Measurements from ENCODE around the gene STARD3. TPM values are rescaled to one million over a fixed set of nuclear protein-coding genes. Genes with fewer than 3 reads are reported as not detected.
"Not testable (repeated sequence)": the region's sequence is repeated elsewhere in the genome, so short reads cannot be mapped to it uniquely, and the experiment has no call there.

STARD3 gene
- total RNA-seq, 1 donor from 2014 or later = 11.5 TPM

GRCh38 chr17:39687546-39688474 lies 50.9 kb downstream of the STARD3 start, which contains the start of gene PGAP3:
PGAP3 (minus strand) TSS chr17:39688057; CDS start chr17:39688014, 43 bp downstream.
- no peaks in the 10 kb centered on the region for H3K27me3 ChIP-seq (ENCODE audit: control insufficient read depth in 3 of 3, insufficient read depth in 3 of 3, low read length in 3 of 3)
- H3K4me1 ChIP-seq (ENCODE audit: control insufficient read depth in 3 of 3, insufficient read depth in 3 of 3, low read length in 3 of 3) = peaks cover 18 to 20% (median 20%) of the 10 kb centered on the region in 3 donors
- peak within 1 kb of the TSS; percentile 66 to 87 (median 85) for H3K9ac ChIP-seq (ENCODE audit: low read depth in 1 of 3, low read length in 3 of 3)
- H3K4me3 ChIP-seq (ENCODE audit: low read length in 3 of 3) = peak within 1 kb of the TSS; percentile 81 to 94 (median 84)
- peak within 1 kb of the TSS; percentile 82 for H3K27ac ChIP-seq (ENCODE audit: low read depth, low read length)
- H3K36me3 ChIP-seq (ENCODE audit: control insufficient read depth in 3 of 3, insufficient read depth in 3 of 3, low read length in 3 of 3) = peaks cover 17 to 30% (median 18%) of the 10 kb centered on the region in 3 donors
- no peaks in the 10 kb centered on the region for H3K9me3 ChIP-seq (ENCODE audit: control insufficient read depth in 3 of 3, low read length in 3 of 3)

- H3K9me3 ChIP-seq (ENCODE audit: control insufficient read depth in 3 of 3, low read length in 3 of 3) = no peaks in the 10 kb centered on the region
- H3K4me3 ChIP-seq (ENCODE audit: low read length in 3 of 3) = peak overlapping the region; percentile 81 to 94 (median 84)
- H3K27me3 ChIP-seq (ENCODE audit: control insufficient read depth in 3 of 3, insufficient read depth in 3 of 3, low read length in 3 of 3) = no peaks in the 10 kb centered on the region
- H3K36me3 ChIP-seq (ENCODE audit: control insufficient read depth in 3 of 3, insufficient read depth in 3 of 3, low read length in 3 of 3) = peaks cover 11 to 30% (median 14%) of the 10 kb centered on the region in 3 donors
- peaks cover 18 to 20% (median 20%) of the 10 kb centered on the region in 3 donors for H3K4me1 ChIP-seq (ENCODE audit: control insufficient read depth in 3 of 3, insufficient read depth in 3 of 3, low read length in 3 of 3)
- H3K27ac ChIP-seq (ENCODE audit: low read depth, low read length) = peak overlapping the region; percentile 82
- H3K9ac ChIP-seq (ENCODE audit: low read depth in 1 of 3, low read length in 3 of 3) = peak overlapping the region; percentile 66 to 87 (median 85)
These were observed 51.5 kb downstream of the STARD3 start for GRCh38 chr17:39688475-39688835.

- Histone ChIP-seq H3K27me3 (ENCODE audit: control insufficient read depth in 3 of 3, insufficient read depth in 3 of 3, low read length in 3 of 3) (no peaks in the 10 kb centered on the region), H3K27ac (ENCODE audit: low read depth, low read length) (no peak overlapping the region)
These were observed 52.0 kb downstream of the STARD3 start for GRCh38 chr17:39688945-39689344.

GRCh38 chr17:39694593-39694992 lies 57.6 kb downstream of the STARD3 start:
- peaks cover 2 to 3% (median 3%) of the 10 kb centered on the region in 3 donors for H3K4me1 ChIP-seq (ENCODE audit: control insufficient read depth in 3 of 3, insufficient read depth in 3 of 3, low read length in 3 of 3)
- no peaks in the 10 kb centered on the region for H3K9me3 ChIP-seq (ENCODE audit: control insufficient read depth in 3 of 3, low read length in 3 of 3)
- no peak overlapping the region for H3K27ac ChIP-seq (ENCODE audit: low read depth, low read length)
- peaks cover 6 to 28% (median 6%) of the 10 kb centered on the region in 3 donors for H3K36me3 ChIP-seq (ENCODE audit: control insufficient read depth in 3 of 3, insufficient read depth in 3 of 3, low read length in 3 of 3)
- no peaks in the 10 kb centered on the region for H3K27me3 ChIP-seq (ENCODE audit: control insufficient read depth in 3 of 3, insufficient read depth in 3 of 3, low read length in 3 of 3)
- H3K9ac ChIP-seq (ENCODE audit: low read depth in 1 of 3, low read length in 3 of 3) = no peak overlapping the region
- no peak overlapping the region for H3K4me3 ChIP-seq (ENCODE audit: low read length in 3 of 3)

More at GRCh38 chr17:39688945-39689344, 52.0 kb downstream of the STARD3 start:
- H3K4me1 ChIP-seq (ENCODE audit: control insufficient read depth in 3 of 3, insufficient read depth in 3 of 3, low read length in 3 of 3) = peaks cover 18 to 20% (median 20%) of the 10 kb centered on the region in 3 donors
- H3K9me3 ChIP-seq (ENCODE audit: control insufficient read depth in 3 of 3, low read length in 3 of 3) = no peaks in the 10 kb centered on the region
- peak overlapping the region; percentile 81 to 94 (median 84) for H3K4me3 ChIP-seq (ENCODE audit: low read length in 3 of 3)
- peak overlapping the region in 1 of 3 donors; percentile 87 for H3K9ac ChIP-seq (ENCODE audit: low read depth in 1 of 3, low read length in 3 of 3)
- H3K36me3 ChIP-seq (ENCODE audit: control insufficient read depth in 3 of 3, insufficient read depth in 3 of 3, low read length in 3 of 3) = peaks cover 8 to 29% (median 14%) of the 10 kb centered on the region in 3 donors

GRCh38 chr17:39695089-39695474 lies 58.1 kb downstream of the STARD3 start:
- Histone ChIP-seq H3K9ac (ENCODE audit: low read depth in 1 of 3, low read length in 3 of 3) (no peak overlapping the region), H3K27me3 (ENCODE audit: control insufficient read depth in 3 of 3, insufficient read depth in 3 of 3, low read length in 3 of 3) (no peaks in the 10 kb centered on the region), H3K36me3 (ENCODE audit: control insufficient read depth in 3 of 3, insufficient read depth in 3 of 3, low read length in 3 of 3) (peaks cover 6 to 25% (median 6%) of the 10 kb centered on the region in 3 donors), H3K4me3 (ENCODE audit: low read length in 3 of 3) (no peak overlapping the region), H3K27ac (ENCODE audit: low read depth, low read length) (no peak overlapping the region), H3K9me3 (ENCODE audit: control insufficient read depth in 3 of 3, low read length in 3 of 3) (no peaks in the 10 kb centered on the region), H3K4me1 (ENCODE audit: control insufficient read depth in 3 of 3, insufficient read depth in 3 of 3, low read length in 3 of 3) (peaks cover 2 to 3% (median 3%) of the 10 kb centered on the region in 3 donors)

- no peak overlapping the region for H3K9ac ChIP-seq (ENCODE audit: low read depth in 1 of 3, low read length in 3 of 3)
These were observed 59.8 kb downstream of the STARD3 start for GRCh38 chr17:39696731-39697130.

GRCh38 chr17:39697961-39698360 lies 61.0 kb downstream of the STARD3 start:
- H3K36me3 ChIP-seq (ENCODE audit: control insufficient read depth in 3 of 3, insufficient read depth in 3 of 3, low read length in 3 of 3) = peaks cover 6 to 15% (median 6%) of the 10 kb centered on the region in 3 donors
- peaks cover 18 to 21% (median 19%) of the 10 kb centered on the region in 3 donors for H3K4me1 ChIP-seq (ENCODE audit: control insufficient read depth in 3 of 3, insufficient read depth in 3 of 3, low read length in 3 of 3)
- H3K27ac ChIP-seq (ENCODE audit: low read depth, low read length) = no peak overlapping the region
- H3K9me3 ChIP-seq (ENCODE audit: control insufficient read depth in 3 of 3, low read length in 3 of 3) = no peaks in the 10 kb centered on the region
- no peak overlapping the region for H3K9ac ChIP-seq (ENCODE audit: low read depth in 1 of 3, low read length in 3 of 3)
- no peak overlapping the region for H3K4me3 ChIP-seq (ENCODE audit: low read length in 3 of 3)
- peaks cover 0 to 4% (median 0%) of the 10 kb centered on the region in 3 donors for H3K27me3 ChIP-seq (ENCODE audit: control insufficient read depth in 3 of 3, insufficient read depth in 3 of 3, low read length in 3 of 3)

More at GRCh38 chr17:39696731-39697130, 59.8 kb downstream of the STARD3 start:
- Histone ChIP-seq H3K27ac (ENCODE audit: low read depth, low read length) (no peak overlapping the region), H3K9me3 (ENCODE audit: control insufficient read depth in 3 of 3, low read length in 3 of 3) (no peaks in the 10 kb centered on the region), H3K27me3 (ENCODE audit: control insufficient read depth in 3 of 3, insufficient read depth in 3 of 3, low read length in 3 of 3) (peaks cover 0 to 4% (median 0%) of the 10 kb centered on the region in 3 donors), H3K4me1 (ENCODE audit: control insufficient read depth in 3 of 3, insufficient read depth in 3 of 3, low read length in 3 of 3) (peaks cover 12% of the 10 kb centered on the region in 3 donors), H3K4me3 (ENCODE audit: low read length in 3 of 3) (no peak overlapping the region), H3K36me3 (ENCODE audit: control insufficient read depth in 3 of 3, insufficient read depth in 3 of 3, low read length in 3 of 3) (peaks cover 6 to 15% (median 6%) of the 10 kb centered on the region in 3 donors)

GRCh38 chr17:39699157-39699817 lies 62.3 kb downstream of the STARD3 start:
- H3K9me3 ChIP-seq (ENCODE audit: control insufficient read depth in 3 of 3, low read length in 3 of 3); H3K27me3 ChIP-seq (ENCODE audit: control insufficient read depth in 3 of 3, insufficient read depth in 3 of 3, low read length in 3 of 3): not testable (repeated sequence)
- peak overlapping the region; percentile 77 to 88 (median 84) for H3K9ac ChIP-seq (ENCODE audit: low read depth in 1 of 3, low read length in 3 of 3)
- H3K4me1 ChIP-seq (ENCODE audit: control insufficient read depth in 3 of 3, insufficient read depth in 3 of 3, low read length in 3 of 3) = peaks cover 21 to 31% (median 25%) of the 10 kb centered on the region in 3 donors
- H3K36me3 ChIP-seq (ENCODE audit: control insufficient read depth in 3 of 3, insufficient read depth in 3 of 3, low read length in 3 of 3) = peaks cover 6 to 15% (median 6%) of the 10 kb centered on the region in 3 donors
- peak overlapping the region; percentile 65 to 76 (median 75) for H3K4me3 ChIP-seq (ENCODE audit: low read length in 3 of 3)
- H3K27ac ChIP-seq (ENCODE audit: low read depth, low read length) = peak overlapping the region; percentile 71

GRCh38 chr17:39699818-39700147 lies 62.8 kb downstream of the STARD3 start, which contains the start of gene ERBB2:
ERBB2 (plus strand) TSS chr17:39700064; CDS start chr17:39700239, 175 bp downstream.
- Histone ChIP-seq H3K27ac (ENCODE audit: low read depth, low read length) (peak within 1 kb of the TSS; percentile 71), H3K4me3 (ENCODE audit: low read length in 3 of 3) (peak within 1 kb of the TSS; percentile 65 to 76 (median 75)), H3K27me3 (ENCODE audit: control insufficient read depth in 3 of 3, insufficient read depth in 3 of 3, low read length in 3 of 3) (peaks cover 0 to 4% (median 0%) of the 10 kb centered on the region in 3 donors), H3K9me3 (ENCODE audit: control insufficient read depth in 3 of 3, low read length in 3 of 3) (no peaks in the 10 kb centered on the region), H3K4me1 (ENCODE audit: control insufficient read depth in 3 of 3, insufficient read depth in 3 of 3, low read length in 3 of 3) (peaks cover 26 to 36% (median 29%) of the 10 kb centered on the region in 3 donors), H3K9ac (ENCODE audit: low read depth in 1 of 3, low read length in 3 of 3) (peak within 1 kb of the TSS; percentile 77 to 88 (median 84)), H3K36me3 (ENCODE audit: control insufficient read depth in 3 of 3, insufficient read depth in 3 of 3, low read length in 3 of 3) (peaks cover 6 to 11% (median 6%) of the 10 kb centered on the region in 3 donors)
